ENCODE data around the gene C20orf96. TPM values are rescaled to one million over a fixed set of nuclear protein-coding genes. Genes with fewer than 3 reads are reported as not detected.

Gene C20orf96
- polyA plus RNA-seq, 1 experiment = 13.7 TPM

GRCh38 chr20:297925-298775, 7.6 kb upstream of the C20orf96 start:
- ChIA-PET POLR2A (interaction anchor here (0.5 to 2.0 kb wide), 7 partner anchors 14 to 49 kb away, joined by 3 to 9 read pairs (median 3); partner anchors contain the start of genes NRSN2 and SOX12), CTCF (no interaction called here)
- no peak for DNase-seq (ENCODE audit: low read depth, low spot score)
- Histone ChIP-seq H3K4me3 (ENCODE audit: low read depth, low read length) (peak overlapping the region; percentile 99), H3K9me3 (ENCODE audit: control insufficient read depth, insufficient read depth, low read length) (peaks cover 5% of the 10 kb centered on the region; the same call in 1 of the 2 replicates), H3K27ac (ENCODE audit: low read depth, low read length) (peak overlapping the region; percentile 81), H3K27me3 (ENCODE audit: control insufficient read depth, insufficient read depth, low read length) (no peaks in the 10 kb centered on the region)
- TF ChIP-seq, protein P1, sequence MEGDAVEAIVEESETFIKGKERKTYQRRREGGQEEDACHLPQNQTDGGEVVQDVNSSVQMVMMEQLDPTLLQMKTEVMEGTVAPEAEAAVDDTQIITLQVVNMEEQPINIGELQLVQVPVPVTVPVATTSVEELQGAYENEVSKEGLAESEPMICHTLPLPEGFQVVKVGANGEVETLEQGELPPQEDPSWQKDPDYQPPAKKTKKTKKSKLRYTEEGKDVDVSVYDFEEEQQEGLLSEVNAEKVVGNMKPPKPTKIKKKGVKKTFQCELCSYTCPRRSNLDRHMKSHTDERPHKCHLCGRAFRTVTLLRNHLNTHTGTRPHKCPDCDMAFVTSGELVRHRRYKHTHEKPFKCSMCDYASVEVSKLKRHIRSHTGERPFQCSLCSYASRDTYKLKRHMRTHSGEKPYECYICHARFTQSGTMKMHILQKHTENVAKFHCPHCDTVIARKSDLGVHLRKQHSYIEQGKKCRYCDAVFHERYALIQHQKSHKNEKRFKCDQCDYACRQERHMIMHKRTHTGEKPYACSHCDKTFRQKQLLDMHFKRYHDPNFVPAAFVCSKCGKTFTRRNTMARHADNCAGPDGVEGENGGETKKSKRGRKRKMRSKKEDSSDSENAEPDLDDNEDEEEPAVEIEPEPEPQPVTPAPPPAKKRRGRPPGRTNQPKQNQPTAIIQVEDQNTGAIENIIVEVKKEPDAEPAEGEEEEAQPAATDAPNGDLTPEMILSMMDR (IDR thresholded peaks at IDR 0.05; ENCODE audit: low read depth, low read length) = no peak

DNA sequence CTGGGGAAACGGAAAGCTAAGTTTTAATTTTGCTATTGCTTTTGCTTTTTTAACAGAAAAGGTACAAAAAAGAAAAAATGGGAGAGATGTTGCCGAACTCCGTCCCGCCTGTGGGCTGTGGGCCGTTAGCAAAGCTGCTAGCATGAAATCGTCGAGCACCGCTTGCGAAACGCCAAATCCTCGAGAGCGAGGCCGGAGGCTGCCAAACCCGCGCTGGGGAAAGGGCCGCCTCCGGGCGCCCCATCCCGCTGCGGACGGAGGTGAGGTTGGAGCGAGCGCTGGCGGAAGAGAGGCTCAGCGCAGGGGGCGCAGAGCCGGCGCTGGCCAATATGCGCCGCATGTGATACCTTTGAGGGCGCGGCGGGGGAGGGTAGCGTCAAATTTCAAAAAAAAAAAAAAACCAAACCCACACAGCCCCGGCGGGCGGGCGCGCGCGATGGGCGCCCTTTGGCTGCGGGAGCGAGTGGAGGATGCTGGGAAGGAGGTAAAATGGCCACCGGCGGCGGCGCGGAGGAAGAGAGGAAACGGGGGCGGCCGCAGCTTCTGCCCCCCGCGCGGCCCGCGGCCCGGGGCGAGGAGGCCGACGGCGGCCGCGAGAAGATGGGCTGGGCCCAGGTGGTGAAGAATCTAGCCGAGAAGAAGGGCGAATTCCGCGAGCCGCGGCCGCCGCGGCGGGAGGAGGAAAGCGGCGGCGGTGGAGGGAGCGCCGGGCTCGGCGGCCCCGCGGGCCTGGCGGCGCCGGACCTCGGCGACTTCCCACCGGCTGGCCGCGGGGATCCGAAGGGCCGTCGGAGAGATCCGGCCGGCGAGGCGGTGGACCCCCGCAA, 6.8 kb upstream of the C20orf96 start, which contains the start of gene ZCCHC3:
Gene ZCCHC3, plus strand, starts transcription at position 473 of the 827 bp plus-strand sequence. Its CDS starts 17 bp downstream, at position 490.
- TF ChIP-seq, protein P1 (IDR thresholded peaks at IDR 0.05; ENCODE audit: low read depth, low read length) = peak; percentile 5; the same call in 1 of the 2 replicates
- Histone ChIP-seq H3K4me3 (ENCODE audit: low read depth, low read length) (peak within 1 kb of the TSS; percentile 99), H3K27me3 (ENCODE audit: control insufficient read depth, insufficient read depth, low read length) (no peaks in the 10 kb centered on the region), H3K27ac (ENCODE audit: low read depth, low read length) (peak within 1 kb of the TSS; percentile 81), H3K9me3 (ENCODE audit: control insufficient read depth, insufficient read depth, low read length) (peaks cover 5% of the 10 kb centered on the region; the same call in 1 of the 2 replicates)
- ChIA-PET CTCF (interaction anchor here (1.0 kb wide), 1 partner anchor 33 kb away, joined by 4 read pairs; no protein-coding TSS in a partner anchor), POLR2A (interaction anchor here (0.7 to 1.5 kb wide), 10 partner anchors 11 to 127 kb away, joined by 3 to 8 read pairs (median 4); partner anchors contain the start of genes SOX12 and TRIB3)
- DNase-seq (ENCODE audit: low read depth, low spot score) = peak; percentile 93

DNA sequence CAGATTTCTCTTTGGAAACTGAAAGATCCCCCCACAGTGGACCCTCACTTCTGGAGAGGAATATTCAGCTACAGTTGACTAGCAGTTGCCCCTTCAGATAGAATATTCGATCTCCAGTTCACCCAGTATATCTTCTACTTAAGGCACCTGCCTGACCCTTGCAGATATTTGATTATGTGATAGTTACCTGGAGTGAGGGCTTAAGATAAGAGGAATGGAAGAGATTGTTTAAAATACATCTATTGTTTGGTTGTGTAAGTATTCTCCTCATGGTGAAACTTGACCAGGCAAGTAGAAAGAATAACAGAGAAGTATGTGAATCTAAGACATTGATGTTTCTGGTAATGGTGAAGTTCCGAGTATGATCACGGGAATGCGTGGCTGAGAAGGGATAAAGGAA, 5.3 kb upstream of the C20orf96 start:
- ChIA-PET CTCF (interaction anchor here (1.0 kb wide), 1 partner anchor 29 kb away, joined by 3 read pairs; no protein-coding TSS in a partner anchor), POLR2A (interaction anchor here (1.5 kb wide), 2 partner anchors 30 to 34 kb away, joined by 4 to 6 read pairs; partner anchors contain the start of gene SOX12)
- no peak for DNase-seq (ENCODE audit: low read depth, low spot score)
- Histone ChIP-seq H3K4me3 (ENCODE audit: low read depth, low read length) (no peak overlapping the region), H3K9me3 (ENCODE audit: control insufficient read depth, insufficient read depth, low read length) (peaks cover 5% of the 10 kb centered on the region; the same call in 1 of the 2 replicates), H3K27ac (ENCODE audit: low read depth, low read length) (no peak overlapping the region), H3K27me3 (ENCODE audit: control insufficient read depth, insufficient read depth, low read length) (no peaks in the 10 kb centered on the region)
- TF ChIP-seq, protein P1 (IDR thresholded peaks at IDR 0.05; ENCODE audit: low read depth, low read length) = no peak

- Histone ChIP-seq H3K9me3 (ENCODE audit: control insufficient read depth, insufficient read depth, low read length) (peaks cover 5% of the 10 kb centered on the region; the same call in 1 of the 2 replicates), H3K27me3 (ENCODE audit: control insufficient read depth, insufficient read depth, low read length) (no peaks in the 10 kb centered on the region), H3K4me3 (ENCODE audit: low read depth, low read length) (no peak overlapping the region), H3K27ac (ENCODE audit: low read depth, low read length) (no peak overlapping the region)
- TF ChIP-seq, protein P1 (IDR thresholded peaks at IDR 0.05; ENCODE audit: low read depth, low read length) = no peak
- no peak for DNase-seq (ENCODE audit: low read depth, low spot score)
- CTCF ChIA-PET = interaction anchor here (1.7 kb wide), 2 partner anchors 28 to 36 kb away, joined by 7 to 9 read pairs; no protein-coding TSS in a partner anchor
- POLR2A ChIA-PET = no interaction called here
Measured at GRCh38 chr20:294602-295001, 4.1 kb upstream of the C20orf96 start.
